GM21515 (cell line): Measurements from ENCODE around the gene GUSB.

Experiments used
- ATAC-seq: cut with Tn5 transposase; IDR thresholded peaks from one replicate; pipeline ENCODE4 v1.9.1; 2021; ENCODE audit not compliant: unreplicated experiment

Gene GUSB

GRCh38 chr7:65938336-65938895 is 43.6 kb downstream of the GUSB start:
- ATAC-seq, result no peak

- no peak for ATAC-seq
These were observed 44.7 kb downstream of the GUSB start for GRCh38 chr7:65937296-65937695.

GRCh38 chr7:65931685-65932084 is 50.3 kb downstream of the GUSB start:
- no peak for ATAC-seq

- no peak for ATAC-seq
These were observed 54.2 kb downstream of the GUSB start for GRCh38 chr7:65927489-65928448.

- no peak for ATAC-seq
These were observed 55.4 kb downstream of the GUSB start for GRCh38 chr7:65926588-65926987.

- ATAC-seq, result no peak
These were observed 57.0 kb downstream of the GUSB start for GRCh38 chr7:65925040-65925439.

GRCh38 chr7:65924193-65924592 is 57.8 kb downstream of the GUSB start:
- ATAC-seq, result no peak

GRCh38 chr7:65923316-65923715 is 58.7 kb downstream of the GUSB start:
- no peak for ATAC-seq

- ATAC-seq, result no peak
These were observed 65.9 kb downstream of the GUSB start for GRCh38 chr7:65915921-65916657.

GRCh38 chr7:65912237-65912636 is 69.8 kb downstream of the GUSB start:
- ATAC-seq, result no peak
